OCI-LY3 (cell line): ENCODE measurements around the gene CRNKL1.

ENCODE experiments used
- EZH2phosphoT487 ChIP-seq: fragments of 200-600 bp; shearing (Covaris generic); IDR thresholded peaks from 2 replicates; pipeline ENCODE4 v1.6.1; 2018; ENCODE audit warnings: antibody characterized with exemption, mixed run types, low read depth
- TF ChIP-seq, protein P1 (sequence below): fragments of 200-600, 300-600 bp; sonication (generic); IDR thresholded peaks from 2 replicates; pipeline ENCODE4 v1.5.1; 2014; ENCODE audit warnings: antibody characterized with exemption, low read length, low read depth

- TF ChIP-seq, protein P1, sequence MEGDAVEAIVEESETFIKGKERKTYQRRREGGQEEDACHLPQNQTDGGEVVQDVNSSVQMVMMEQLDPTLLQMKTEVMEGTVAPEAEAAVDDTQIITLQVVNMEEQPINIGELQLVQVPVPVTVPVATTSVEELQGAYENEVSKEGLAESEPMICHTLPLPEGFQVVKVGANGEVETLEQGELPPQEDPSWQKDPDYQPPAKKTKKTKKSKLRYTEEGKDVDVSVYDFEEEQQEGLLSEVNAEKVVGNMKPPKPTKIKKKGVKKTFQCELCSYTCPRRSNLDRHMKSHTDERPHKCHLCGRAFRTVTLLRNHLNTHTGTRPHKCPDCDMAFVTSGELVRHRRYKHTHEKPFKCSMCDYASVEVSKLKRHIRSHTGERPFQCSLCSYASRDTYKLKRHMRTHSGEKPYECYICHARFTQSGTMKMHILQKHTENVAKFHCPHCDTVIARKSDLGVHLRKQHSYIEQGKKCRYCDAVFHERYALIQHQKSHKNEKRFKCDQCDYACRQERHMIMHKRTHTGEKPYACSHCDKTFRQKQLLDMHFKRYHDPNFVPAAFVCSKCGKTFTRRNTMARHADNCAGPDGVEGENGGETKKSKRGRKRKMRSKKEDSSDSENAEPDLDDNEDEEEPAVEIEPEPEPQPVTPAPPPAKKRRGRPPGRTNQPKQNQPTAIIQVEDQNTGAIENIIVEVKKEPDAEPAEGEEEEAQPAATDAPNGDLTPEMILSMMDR = no peak
- TF ChIP-seq EZH2phosphoT487 = no peak
These were observed 13.7 kb downstream of the CRNKL1 start for GRCh38 chr20:20038586-20038985.
